Body of pancreas (tissue), 4 donors: Measurements from ENCODE around the gene LMX1A.

Experiments
- CTCF ChIP-seq, 7 experiments: fragments of 450-650 bp in 4 of 7; fragments of 200-600 bp in 3 of 7; sonication (generic) in 3 of 7; IDR thresholded peaks; one replicate each; pipeline ENCODE4 v1.5.1; 2016 to 2019; ENCODE audit warnings: antibody characterized with exemption in 7 of 7
- POLR2A ChIP-seq, 3 donors: fragments of 450-650 bp; IDR thresholded peaks; one replicate each; pipeline ENCODE4 v1.6.1; 2016; ENCODE audit warnings: antibody characterized with exemption in 3 of 3, mild to moderate bottlenecking in 2 of 3

- TF ChIP-seq POLR2A (IDR thresholded peaks at IDR 0.05) (no peak), CTCF (IDR thresholded peaks at IDR 0.05) (no peak)
Measured at GRCh38 chr1:165355139-165355976, 1.2 kb downstream of the LMX1A start.
